Activated naive CD8-positive, alpha-beta T cell treated with anti-CD3 and anti-CD28 coated beads, Interleukin-2, amount 10 ng/mL, durations not matched to agents 7 days and 5 days (primary cell): ENCODE results near the gene PADI3. TPM values are rescaled to one million over a fixed set of nuclear protein-coding genes. Genes with fewer than 3 reads are reported as not detected.
"Not testable (repeated sequence)": the region's sequence is repeated elsewhere in the genome, so short reads cannot be mapped to it uniquely, and the experiment has no call there.

Source experiments
- ATAC-seq: fragments of 150-1000 bp; cut with Tn5 transposase; one replicate; pipeline ENCODE4 v1.10.0; 2021; ENCODE audit warnings: low read depth, moderate library complexity
- POLR2A ChIA-PET: fragments of 350-600 bp; sonication (Branson Sonifier 250); formaldehyde crosslinking; loops from one replicate; lab custom pipeline; 2021; ENCODE audit warnings: antibody characterized with exemption; lab: Charles Lee
- DNase-seq: peaks from one replicate; pipeline ENCODE4 v3.0.0; 2021
- H3K27ac Mint-ChIP-seq: one replicate; pipeline ENCODE4 v1.8.0; 2022; ENCODE audit warnings: mild to moderate bottlenecking, mixed read lengths
- H3K27me3 Mint-ChIP-seq: one replicate; pipeline ENCODE4 v1.8.0; 2022; ENCODE audit warnings: mild to moderate bottlenecking, moderate library complexity, mixed read lengths
- H3K36me3 Mint-ChIP-seq: one replicate; pipeline ENCODE4 v1.8.0; 2021; ENCODE audit warnings: mild to moderate bottlenecking, mixed read lengths
- H3K4me1 Mint-ChIP-seq: one replicate; pipeline ENCODE4 v1.8.0; 2021; ENCODE audit warnings: mixed read lengths
- H3K4me3 Mint-ChIP-seq: one replicate; pipeline ENCODE4 v1.8.0; 2022; ENCODE audit warnings: mild to moderate bottlenecking, moderate library complexity, mixed read lengths
- H3K9me3 Mint-ChIP-seq: one replicate; pipeline ENCODE4 v1.8.0; 2021; ENCODE audit warnings: mixed read lengths
- total RNA-seq, 2 experiments: library from RNA; stranded (reverse); gene quantifications; one replicate each; pipeline ENCODE4 v1.2.3, GENCODE V29; 2021

Gene PADI3
- total RNA-seq, 2 experiments from 2014 or later, result not detected

DNA sequence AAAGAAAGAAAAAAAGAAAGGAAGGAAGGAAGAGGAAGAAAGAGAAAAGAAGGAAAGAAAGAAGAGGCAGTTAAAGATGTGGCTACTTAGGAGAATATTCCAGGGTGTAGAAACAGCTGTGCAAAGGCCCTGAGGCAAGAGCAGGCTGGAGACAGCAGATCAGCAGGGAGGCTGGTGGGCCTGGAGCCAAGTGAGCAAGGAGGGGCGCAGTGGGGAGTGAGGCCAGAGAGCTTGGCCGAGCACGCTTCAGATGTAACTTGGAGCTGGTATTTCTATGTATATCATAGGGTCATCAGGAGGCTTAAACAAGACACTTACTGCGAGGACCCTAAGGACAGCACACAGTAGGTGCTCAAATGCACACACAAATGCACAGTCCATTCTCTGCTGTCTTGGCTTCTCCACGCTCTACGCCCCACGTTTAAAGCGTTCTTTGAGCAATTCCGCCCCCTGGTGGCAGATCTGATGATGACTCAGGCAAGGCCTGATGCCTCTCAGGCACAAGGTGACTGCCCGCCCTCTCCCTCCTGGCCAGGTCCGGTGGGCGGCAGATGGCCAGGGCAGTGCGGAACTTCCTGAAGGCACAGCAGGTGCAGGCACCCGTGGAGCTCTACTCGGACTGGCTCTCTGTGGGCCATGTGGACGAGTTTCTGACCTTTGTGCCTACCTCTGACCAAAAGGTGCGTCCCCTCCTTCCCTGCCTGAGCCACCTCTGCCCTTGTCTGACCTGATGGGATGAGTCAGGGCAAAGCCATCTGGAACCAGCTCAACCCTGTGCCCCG is 11.9 kb upstream of the PADI3 start:
- Mint-ChIP-seq H3K4me3 (no peak overlapping the region), H3K4me1 (no peaks in the 10 kb centered on the region), H3K27me3 (peaks cover 18% of the 10 kb centered on the region), H3K9me3 (no peaks in the 10 kb centered on the region), H3K36me3 (no peaks in the 10 kb centered on the region), H3K27ac (no peak overlapping the region)
- peak; percentile 85 for ATAC-seq
- POLR2A ChIA-PET, result interaction anchor here (1.1 kb wide), 1 partner anchor 113 kb away, joined by 3 read pairs; no protein-coding TSS in a partner anchor
- peak; percentile 89 for DNase-seq

DNA sequence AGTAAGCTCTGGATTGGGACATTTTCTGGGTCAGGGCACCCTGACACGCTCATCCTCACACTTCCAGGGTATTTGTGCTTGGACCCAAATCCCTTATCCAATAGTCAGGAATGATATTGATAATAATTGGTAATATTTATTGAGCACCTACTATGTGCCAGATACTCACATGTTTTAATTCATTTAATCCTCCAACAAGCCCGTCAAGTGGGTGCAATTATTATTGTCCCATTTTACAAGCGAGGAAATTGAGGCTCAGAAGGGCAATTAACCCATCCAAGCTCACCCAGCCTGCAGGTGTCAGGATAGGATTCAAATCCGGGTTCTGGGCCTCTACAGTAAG is 11.4 kb upstream of the PADI3 start:
- Mint-ChIP-seq H3K9me3 (no peaks in the 10 kb centered on the region), H3K36me3 (no peaks in the 10 kb centered on the region), H3K4me3 (no peak overlapping the region), H3K27ac (no peak overlapping the region), H3K4me1 (no peaks in the 10 kb centered on the region), H3K27me3 (peaks cover 14% of the 10 kb centered on the region)
- POLR2A ChIA-PET, result interaction anchor here (1.1 kb wide), 1 partner anchor 113 kb away, joined by 3 read pairs; no protein-coding TSS in a partner anchor
- ATAC-seq, result no peak
- no peak for DNase-seq

DNA sequence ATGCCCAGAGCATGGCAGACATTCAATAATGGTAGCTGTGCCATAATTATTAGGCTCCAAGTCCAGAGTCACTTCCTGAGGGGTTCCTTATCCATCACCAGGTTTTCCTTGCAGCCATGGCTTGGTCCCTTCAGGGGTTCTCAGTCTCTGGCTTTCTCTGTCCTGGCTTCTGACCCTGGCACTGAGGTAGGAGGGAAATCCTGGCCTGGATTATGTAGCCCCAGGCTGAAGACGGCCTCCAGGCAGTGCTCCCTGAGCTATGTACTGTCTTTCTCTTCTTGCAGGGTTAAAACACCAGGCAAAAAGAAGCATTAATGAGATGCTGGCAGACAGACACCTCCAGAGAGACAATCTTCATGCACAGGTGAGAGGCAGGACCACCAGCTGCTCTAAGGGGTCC is 9.5 kb upstream of the PADI3 start:
- Mint-ChIP-seq H3K4me1 (no peaks in the 10 kb centered on the region), H3K9me3 (no peaks in the 10 kb centered on the region), H3K27ac (no peak overlapping the region), H3K4me3 (no peak overlapping the region), H3K36me3 (no peaks in the 10 kb centered on the region), H3K27me3 (peaks cover 14% of the 10 kb centered on the region)
- POLR2A ChIA-PET, result no interaction called here
- ATAC-seq (no peak), DNase-seq (no peak)

DNA sequence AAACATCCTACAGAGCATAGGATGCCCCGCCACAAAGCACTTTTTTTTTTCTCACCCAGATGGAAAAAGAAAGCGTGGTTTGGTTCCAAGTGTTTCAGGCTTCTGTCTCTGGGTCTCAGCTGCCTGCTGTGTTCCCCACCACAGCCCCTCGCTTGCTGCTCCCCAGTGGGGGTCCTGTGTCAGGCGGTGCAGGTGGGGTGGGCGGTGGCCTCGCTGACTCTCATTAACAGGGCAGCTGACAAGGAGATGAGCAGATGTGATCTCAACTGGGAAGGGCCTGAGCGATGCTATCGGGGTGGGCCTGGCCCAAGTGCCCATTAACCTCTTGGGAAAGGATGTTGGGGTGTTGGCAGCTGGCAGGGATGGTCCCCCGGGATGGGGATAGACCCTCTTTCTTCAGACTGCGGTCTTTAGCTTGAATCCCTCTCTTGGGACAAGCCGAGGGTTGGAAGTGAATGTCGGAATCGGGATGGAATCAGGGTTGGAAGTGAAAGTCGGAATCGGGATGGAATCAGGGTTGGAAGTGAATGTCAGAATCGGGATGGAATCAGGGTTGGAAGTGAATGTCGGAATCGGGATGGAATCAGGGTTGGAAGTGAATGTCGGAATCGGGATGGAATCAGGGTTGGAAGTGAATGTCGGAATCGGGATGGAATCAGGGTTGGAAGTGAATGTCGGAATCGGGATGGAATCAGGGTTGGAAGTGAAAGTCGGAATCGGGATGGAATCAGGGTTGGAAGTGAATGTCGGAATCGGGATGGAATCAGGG is 7.7 kb upstream of the PADI3 start:
- H3K4me1 Mint-ChIP-seq, POLR2A ChIA-PET: not testable (repeated sequence)

DNA sequence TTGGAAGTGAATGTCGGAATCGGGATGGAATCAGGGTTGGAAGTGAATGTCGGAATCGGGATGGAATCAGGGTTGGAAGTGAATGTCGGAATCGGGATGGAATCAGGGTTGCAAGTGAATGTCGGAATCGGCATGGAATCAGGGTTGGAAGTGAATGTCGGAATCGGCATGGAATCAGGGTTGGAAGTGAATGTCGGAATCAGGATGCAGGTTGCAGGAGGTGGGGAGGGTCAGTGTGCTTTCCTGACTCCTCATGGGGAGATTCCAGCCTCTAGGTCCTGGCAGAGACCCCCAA is 7.2 kb upstream of the PADI3 start:
- ATAC-seq, DNase-seq, H3K4me3 Mint-ChIP-seq, H3K27me3 Mint-ChIP-seq, H3K36me3 Mint-ChIP-seq, H3K4me1 Mint-ChIP-seq, H3K27ac Mint-ChIP-seq, POLR2A ChIA-PET, H3K9me3 Mint-ChIP-seq: not testable (repeated sequence)

More for the DNA sequence above, 7.7 kb upstream of the PADI3 start:
- peaks cover 14% of the 10 kb centered on the region for H3K27me3 Mint-ChIP-seq
- H3K27ac Mint-ChIP-seq, H3K36me3 Mint-ChIP-seq, H3K9me3 Mint-ChIP-seq, H3K4me3 Mint-ChIP-seq, ATAC-seq, DNase-seq: not testable (repeated sequence)

DNA sequence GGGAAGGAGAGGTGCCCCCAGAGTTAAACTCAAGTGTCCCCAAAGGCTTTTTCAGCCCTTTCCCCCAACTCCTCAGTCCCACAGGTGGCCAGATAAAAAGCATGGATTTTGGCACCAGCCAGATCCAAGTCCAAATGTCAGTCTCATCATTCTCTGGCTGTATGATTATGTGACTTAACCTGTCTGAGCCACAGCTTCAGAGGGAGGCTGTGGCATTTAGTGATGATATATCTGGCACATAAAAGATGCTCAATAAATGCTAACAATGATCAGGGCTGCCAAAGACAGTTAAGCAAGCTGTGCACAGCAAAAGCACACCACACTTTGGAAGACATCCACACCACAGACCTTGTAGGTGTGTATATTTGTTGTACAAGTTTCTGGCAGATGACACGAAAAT is 5.6 kb upstream of the PADI3 start:
- H3K4me3 Mint-ChIP-seq, result no peak overlapping the region
- H3K27ac Mint-ChIP-seq, result no peak overlapping the region
- POLR2A ChIA-PET, result no interaction called here

DNA sequence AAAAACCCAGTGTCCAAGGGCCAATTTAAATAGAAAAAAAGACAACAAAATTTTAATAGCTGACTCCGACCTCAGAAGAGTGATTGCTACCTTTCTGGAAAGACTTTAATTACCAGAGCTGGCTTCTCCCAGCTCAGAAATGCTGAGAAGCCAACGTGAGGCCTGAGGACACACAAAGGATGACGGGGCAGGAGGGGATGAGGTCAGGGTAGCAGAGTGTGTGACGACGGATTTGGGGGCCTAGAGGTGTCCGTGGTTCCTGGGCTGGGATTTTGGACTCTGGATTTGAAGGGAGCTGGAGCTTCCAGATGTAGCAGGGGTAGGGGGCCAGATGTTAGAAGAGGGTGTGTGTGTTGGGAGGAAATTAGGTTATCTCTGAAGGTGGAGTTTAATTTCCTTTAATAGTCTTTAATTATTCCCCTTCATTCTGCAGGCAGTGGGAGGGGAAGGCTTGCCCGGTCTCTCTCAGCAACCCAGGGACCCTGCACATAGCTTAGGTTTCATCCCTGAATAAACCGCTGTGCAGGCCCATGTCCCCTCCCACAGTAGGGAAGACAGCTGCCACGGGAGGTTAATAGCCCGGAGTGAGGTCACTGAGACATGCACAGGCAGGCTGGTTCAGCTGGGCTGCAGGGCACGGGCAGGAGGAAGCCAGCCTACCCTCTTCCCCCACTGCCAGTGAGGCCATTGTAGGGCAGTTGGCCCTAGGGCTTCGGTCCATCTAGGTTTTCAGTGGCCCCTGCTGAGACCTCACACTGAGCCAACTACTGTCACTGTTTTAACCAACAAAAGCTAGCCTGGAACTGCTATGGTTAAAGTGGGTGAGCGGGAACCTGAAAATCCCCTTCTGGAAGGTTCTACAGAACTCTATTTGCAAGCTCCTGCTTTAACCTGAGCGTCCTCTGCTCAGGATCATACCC is 3.8 kb upstream of the PADI3 start:
- no peak overlapping the region for H3K4me3 Mint-ChIP-seq
- no peaks in the 10 kb centered on the region for H3K4me1 Mint-ChIP-seq
- peaks cover 3% of the 10 kb centered on the region for H3K27me3 Mint-ChIP-seq
- POLR2A ChIA-PET, result no interaction called here
- ATAC-seq (no peak), DNase-seq (no peak)
- no peak overlapping the region for H3K27ac Mint-ChIP-seq
- no peaks in the 10 kb centered on the region for H3K9me3 Mint-ChIP-seq
- H3K36me3 Mint-ChIP-seq, result no peaks in the 10 kb centered on the region

More for the DNA sequence above, 5.6 kb upstream of the PADI3 start:
- no peaks in the 10 kb centered on the region for H3K4me1 Mint-ChIP-seq
- H3K9me3 Mint-ChIP-seq, result no peaks in the 10 kb centered on the region
- H3K36me3 Mint-ChIP-seq, result no peaks in the 10 kb centered on the region
- peaks cover 8% of the 10 kb centered on the region for H3K27me3 Mint-ChIP-seq
- DNase-seq (no peak), ATAC-seq (no peak)

DNA sequence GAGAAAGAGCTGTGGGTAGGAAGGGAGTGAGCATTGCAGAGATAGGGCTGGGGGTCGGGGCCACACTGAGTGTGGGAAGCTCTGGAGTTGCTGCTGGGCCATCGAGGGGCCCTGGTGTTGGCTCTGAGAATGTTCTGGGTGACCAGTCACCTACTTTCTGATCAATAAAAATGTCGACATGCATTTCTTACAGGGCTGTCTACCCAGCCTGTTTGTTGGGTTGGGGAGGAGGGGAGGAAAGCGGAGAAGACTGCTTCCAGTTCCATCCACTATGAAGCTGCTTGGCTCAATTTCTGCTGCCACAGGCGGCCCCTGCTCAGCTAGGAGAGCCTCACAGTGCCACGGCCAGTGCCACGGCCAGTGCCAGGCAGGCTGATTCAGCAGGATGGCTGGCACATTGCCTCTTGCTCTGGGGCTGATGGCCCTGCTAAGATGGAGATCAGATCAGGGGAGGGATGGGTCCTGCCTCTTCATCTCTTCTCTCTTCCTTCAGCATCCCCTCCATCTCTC is 3.0 kb upstream of the PADI3 start:
- H3K36me3 Mint-ChIP-seq, result no peaks in the 10 kb centered on the region
- no peak for DNase-seq

DNA sequence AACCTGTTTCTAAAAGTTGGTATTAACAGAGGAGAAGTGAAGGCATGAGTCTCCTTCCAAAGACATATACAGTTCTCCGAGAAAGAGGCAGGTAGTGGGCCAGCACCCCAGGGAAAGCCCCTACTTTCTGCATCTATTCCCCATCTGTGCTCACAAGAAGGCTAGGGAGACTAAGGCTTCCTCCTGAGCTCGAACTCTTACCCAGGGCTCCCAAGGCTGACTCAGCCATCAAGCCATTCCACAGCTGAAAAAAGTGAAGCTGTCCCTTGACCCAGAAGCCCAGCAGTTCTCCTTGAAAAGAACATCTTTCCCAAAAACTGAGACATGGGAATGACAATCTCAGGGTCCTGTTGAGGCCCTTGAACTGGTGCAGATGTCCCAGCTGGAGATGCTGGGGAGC is 1.9 kb upstream of the PADI3 start:
- Mint-ChIP-seq H3K27me3 (peaks cover 6% of the 10 kb centered on the region), H3K9me3 (no peaks in the 10 kb centered on the region), H3K27ac (no peak overlapping the region), H3K4me1 (no peaks in the 10 kb centered on the region), H3K36me3 (no peaks in the 10 kb centered on the region), H3K4me3 (no peak overlapping the region)
- POLR2A ChIA-PET, result no interaction called here
- ATAC-seq, result no peak
- DNase-seq, result no peak

More for the DNA sequence above, 3.0 kb upstream of the PADI3 start:
- no peak for ATAC-seq
- no peaks in the 10 kb centered on the region for H3K9me3 Mint-ChIP-seq
- no peak overlapping the region for H3K27ac Mint-ChIP-seq
- H3K4me3 Mint-ChIP-seq, result no peak overlapping the region
- H3K27me3 Mint-ChIP-seq, result peaks cover 6% of the 10 kb centered on the region
- no peaks in the 10 kb centered on the region for H3K4me1 Mint-ChIP-seq
- POLR2A ChIA-PET, result no interaction called here

DNA sequence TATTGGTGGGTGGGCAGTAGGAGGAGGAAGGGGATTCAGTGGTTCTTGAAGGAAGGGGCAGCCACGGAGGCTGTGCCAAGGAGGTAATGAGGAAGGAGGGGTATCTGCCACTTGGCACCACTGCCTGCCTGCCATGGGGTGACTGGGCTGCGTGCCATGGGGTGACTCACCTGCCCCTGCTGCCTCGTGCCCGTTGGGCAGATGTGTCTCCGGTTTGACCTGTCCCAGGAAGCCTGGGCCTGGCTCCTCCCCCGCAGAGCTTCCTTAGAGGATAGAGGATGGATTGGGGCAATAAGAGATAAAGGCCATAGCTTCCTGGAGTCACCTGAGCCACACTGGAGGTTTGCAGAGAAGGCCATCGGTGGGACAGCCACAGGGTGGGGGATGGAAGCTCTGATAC is 1.7 kb downstream of the PADI3 start:
- Mint-ChIP-seq H3K4me3 (no peak overlapping the region), H3K4me1 (no peaks in the 10 kb centered on the region), H3K9me3 (no peaks in the 10 kb centered on the region), H3K27ac (no peak overlapping the region), H3K36me3 (no peaks in the 10 kb centered on the region), H3K27me3 (peaks cover 5% of the 10 kb centered on the region)
- ATAC-seq (no peak), DNase-seq (no peak)
- POLR2A ChIA-PET, result no interaction called here

DNA sequence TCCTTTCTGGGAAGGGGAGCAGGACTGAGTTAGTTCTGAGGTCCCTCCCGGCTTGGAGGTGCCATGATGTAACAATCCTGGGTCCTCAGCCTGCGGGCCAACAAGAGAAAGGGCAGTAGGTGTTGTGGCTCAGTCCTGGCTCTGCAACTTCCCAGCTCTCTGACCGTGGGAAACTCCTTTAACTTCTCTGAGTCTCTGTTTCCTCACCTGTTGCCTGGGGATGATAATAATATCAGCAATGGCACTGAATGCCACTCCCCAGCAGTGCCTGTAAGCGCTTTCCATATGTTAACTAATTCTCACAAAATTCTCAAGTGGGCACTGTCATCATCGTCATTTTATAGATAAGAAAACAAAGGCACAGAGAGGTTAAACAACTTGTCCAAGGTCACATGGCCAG is 2.3 kb downstream of the PADI3 start:
- no peak overlapping the region for H3K27ac Mint-ChIP-seq
- H3K36me3 Mint-ChIP-seq, result no peaks in the 10 kb centered on the region
- DNase-seq (no peak), ATAC-seq (no peak)
- POLR2A ChIA-PET, result no interaction called here
- no peaks in the 10 kb centered on the region for H3K9me3 Mint-ChIP-seq
- H3K27me3 Mint-ChIP-seq, result peaks cover 4% of the 10 kb centered on the region
- H3K4me3 Mint-ChIP-seq, result no peak overlapping the region
- no peaks in the 10 kb centered on the region for H3K4me1 Mint-ChIP-seq

DNA sequence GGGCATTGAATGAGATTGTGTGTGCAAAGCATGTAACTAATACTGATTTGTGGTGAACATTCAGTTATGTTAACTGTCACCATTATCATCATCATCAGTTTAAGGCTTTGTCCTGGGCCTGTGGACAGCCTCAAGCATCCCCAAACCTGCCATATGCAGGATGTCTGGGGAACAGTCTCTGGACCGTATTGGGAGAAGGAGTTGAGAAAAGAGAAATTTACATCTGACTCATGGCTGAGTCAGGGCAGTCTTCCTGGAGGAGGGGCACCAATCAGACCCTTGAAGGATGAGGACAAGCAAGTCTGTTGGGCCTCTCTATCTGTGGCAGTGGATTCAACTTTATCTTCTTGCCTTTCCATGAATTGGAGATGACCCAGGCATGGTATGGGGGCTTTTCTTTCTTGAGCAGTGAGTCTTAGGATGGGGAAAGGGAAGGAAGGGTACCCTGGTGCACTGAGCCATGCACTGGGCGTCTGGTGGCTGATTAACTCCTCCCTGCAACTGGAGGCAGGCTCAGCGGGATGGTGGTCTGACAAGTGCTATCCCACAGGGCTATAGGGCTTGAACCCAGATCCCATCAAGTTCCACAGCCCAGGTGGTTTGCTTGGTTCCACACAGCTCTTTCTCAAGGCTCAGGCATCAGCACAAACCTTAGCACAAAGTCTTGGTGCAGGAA is 2.9 kb downstream of the PADI3 start:
- DNase-seq, result no peak
- no peak overlapping the region for H3K27ac Mint-ChIP-seq
- no peak overlapping the region for H3K4me3 Mint-ChIP-seq
- H3K36me3 Mint-ChIP-seq, result no peaks in the 10 kb centered on the region
- peaks cover 4% of the 10 kb centered on the region for H3K27me3 Mint-ChIP-seq
- POLR2A ChIA-PET, result interaction anchor here (0.7 kb wide), 1 partner anchor 88 kb away, joined by 3 read pairs; no protein-coding TSS in a partner anchor
- no peaks in the 10 kb centered on the region for H3K4me1 Mint-ChIP-seq
- H3K9me3 Mint-ChIP-seq, result no peaks in the 10 kb centered on the region
- no peak for ATAC-seq

DNA sequence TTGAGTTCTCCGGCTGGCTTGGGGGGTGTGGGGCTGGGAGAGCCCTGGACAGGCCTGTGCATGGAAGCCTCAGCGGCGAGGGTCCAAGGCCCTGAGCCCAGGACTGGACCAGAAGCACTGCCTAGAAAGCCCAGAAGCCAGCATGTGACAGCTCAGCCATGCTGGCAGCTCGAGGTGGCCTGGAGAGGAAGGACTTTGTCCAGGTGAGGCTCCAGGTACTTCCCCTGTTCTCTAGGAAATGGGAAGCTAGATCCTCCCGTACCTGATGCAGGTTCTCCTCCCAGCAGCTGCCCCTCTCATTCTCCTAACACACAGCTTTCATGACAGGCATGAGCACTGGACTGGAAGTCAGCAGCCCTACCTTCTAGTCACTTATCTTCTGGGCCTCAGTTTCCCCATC is 6.4 kb downstream of the PADI3 start:
- DNase-seq (no peak), ATAC-seq (no peak)
- H3K4me1 Mint-ChIP-seq, result no peaks in the 10 kb centered on the region
- POLR2A ChIA-PET, result no interaction called here
- H3K9me3 Mint-ChIP-seq, result no peaks in the 10 kb centered on the region
- H3K36me3 Mint-ChIP-seq, result no peaks in the 10 kb centered on the region
- H3K4me3 Mint-ChIP-seq, result no peak overlapping the region
- H3K27me3 Mint-ChIP-seq, result peaks cover 7% of the 10 kb centered on the region
- no peak overlapping the region for H3K27ac Mint-ChIP-seq
